Osteoblast (primary cell): Measurements from ENCODE around the gene SMARCA2. TPM values are rescaled to one million over a fixed set of nuclear protein-coding genes. Genes with fewer than 3 reads are reported as not detected.

Experiments used
- DNase-seq: peaks from one replicate; pipeline ENCODE4 v3.0.0; 2011; ENCODE audit warnings: low spot score, mixed read lengths; ENCODE audit not compliant: insufficient read length; ENCODE audit errors: missing footprints
- H2AFZ ChIP-seq: 2 replicates; pipeline ENCODE4 v1.6.0; 2011; ENCODE audit warnings: mild to moderate bottlenecking, low read length
- H3K27ac ChIP-seq: 2 replicates; pipeline ENCODE4 v1.5.1; 2011; ENCODE audit warnings: mild to moderate bottlenecking, low read depth, low read length, moderate library complexity
- H3K27me3 ChIP-seq: 2 replicates; pipeline ENCODE4 v1.6.0; 2012; ENCODE audit warnings: mild to moderate bottlenecking, control low read depth, inconsistent platforms, low read length, moderate library complexity; ENCODE audit not compliant: insufficient read depth
- H3K36me3 ChIP-seq: 2 replicates; pipeline ENCODE4 v1.5.1; 2011; ENCODE audit warnings: mild to moderate bottlenecking, low read length, control low read depth, moderate library complexity; ENCODE audit not compliant: insufficient read depth
- H3K4me1 ChIP-seq: 2 replicates; pipeline ENCODE4 v1.5.1; 2011; ENCODE audit warnings: mild to moderate bottlenecking, low read length, control low read depth, moderate library complexity; ENCODE audit not compliant: insufficient read depth
- H3K4me2 ChIP-seq: 2 replicates; pipeline ENCODE4 v1.6.0; 2011; ENCODE audit warnings: mild to moderate bottlenecking, low read length; ENCODE audit not compliant: insufficient read depth
- H3K4me3 ChIP-seq: fragments of 200-600 bp; sonication (generic); 3 replicates; pipeline ENCODE4 v1.5.1; 2012; ENCODE audit warnings: mild to moderate bottlenecking, low read length, inconsistent platforms; ENCODE audit not compliant: insufficient read depth
- H3K79me2 ChIP-seq: 2 replicates; pipeline ENCODE4 v1.6.0; 2012; ENCODE audit warnings: mild to moderate bottlenecking, low read length, control low read depth, inconsistent platforms; ENCODE audit not compliant: insufficient read depth
- H3K9me3 ChIP-seq: 2 replicates; pipeline ENCODE4 v1.5.1; 2011; ENCODE audit warnings: low read depth, low read length, control low read depth
- H4K20me1 ChIP-seq: 2 replicates; pipeline ENCODE4 v1.6.0; 2012; ENCODE audit warnings: mild to moderate bottlenecking, low read length, control low read depth; ENCODE audit not compliant: insufficient read depth
- total RNA-seq: library from RNA; depleted of rRNA; stranded (reverse); fragments of >200 nt; gene quantifications from 2 replicates; pipeline ENCODE4 v1.2.3, GENCODE V29; 2012
- TF ChIP-seq, protein P1 (sequence below): IDR thresholded peaks from 2 replicates; pipeline ENCODE4 v1.5.1; 2011; ENCODE audit warnings: mild to moderate bottlenecking, low read depth, low read length, moderate library complexity; ENCODE audit errors: extremely low read depth

Gene SMARCA2
- total RNA-seq, 1 donor: 101 TPM

DNA sequence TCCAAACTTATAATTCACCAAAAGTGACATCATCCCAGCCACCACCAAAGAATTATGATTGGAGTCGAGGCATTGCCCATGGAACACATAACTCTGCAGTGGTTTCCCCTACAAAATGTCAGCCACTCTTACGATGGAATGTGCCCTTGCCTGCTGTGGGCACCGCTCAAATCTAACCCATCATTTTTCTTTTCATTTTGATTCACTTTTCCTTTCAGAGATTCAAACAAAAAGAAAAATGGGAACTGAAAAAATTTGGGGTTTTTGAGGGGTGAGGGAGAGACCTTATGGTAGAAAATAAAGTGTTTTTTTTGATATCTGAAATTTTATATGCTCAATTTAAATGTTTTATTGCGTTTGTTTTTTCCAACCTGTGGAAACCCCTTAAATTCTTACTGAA, 28.1 kb downstream of the SMARCA2 start:
- no peak for DNase-seq
- H3K9me3 ChIP-seq: no peaks in the 10 kb centered on the region
- H3K4me2 ChIP-seq: no peak overlapping the region
- H3K4me1 ChIP-seq: no peaks in the 10 kb centered on the region
- no peaks in the 10 kb centered on the region for H3K27me3 ChIP-seq
- H3K27ac ChIP-seq: no peak overlapping the region
- no peak overlapping the region for H3K4me3 ChIP-seq
- no peak overlapping the region for H2AFZ ChIP-seq
- H4K20me1 ChIP-seq: peaks cover 3% of the 10 kb centered on the region
- TF ChIP-seq, protein P1, sequence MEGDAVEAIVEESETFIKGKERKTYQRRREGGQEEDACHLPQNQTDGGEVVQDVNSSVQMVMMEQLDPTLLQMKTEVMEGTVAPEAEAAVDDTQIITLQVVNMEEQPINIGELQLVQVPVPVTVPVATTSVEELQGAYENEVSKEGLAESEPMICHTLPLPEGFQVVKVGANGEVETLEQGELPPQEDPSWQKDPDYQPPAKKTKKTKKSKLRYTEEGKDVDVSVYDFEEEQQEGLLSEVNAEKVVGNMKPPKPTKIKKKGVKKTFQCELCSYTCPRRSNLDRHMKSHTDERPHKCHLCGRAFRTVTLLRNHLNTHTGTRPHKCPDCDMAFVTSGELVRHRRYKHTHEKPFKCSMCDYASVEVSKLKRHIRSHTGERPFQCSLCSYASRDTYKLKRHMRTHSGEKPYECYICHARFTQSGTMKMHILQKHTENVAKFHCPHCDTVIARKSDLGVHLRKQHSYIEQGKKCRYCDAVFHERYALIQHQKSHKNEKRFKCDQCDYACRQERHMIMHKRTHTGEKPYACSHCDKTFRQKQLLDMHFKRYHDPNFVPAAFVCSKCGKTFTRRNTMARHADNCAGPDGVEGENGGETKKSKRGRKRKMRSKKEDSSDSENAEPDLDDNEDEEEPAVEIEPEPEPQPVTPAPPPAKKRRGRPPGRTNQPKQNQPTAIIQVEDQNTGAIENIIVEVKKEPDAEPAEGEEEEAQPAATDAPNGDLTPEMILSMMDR: no peak
- H3K36me3 ChIP-seq: peaks cover 32% of the 10 kb centered on the region
- peaks cover under 1% of the 10 kb centered on the region for H3K79me2 ChIP-seq

DNA sequence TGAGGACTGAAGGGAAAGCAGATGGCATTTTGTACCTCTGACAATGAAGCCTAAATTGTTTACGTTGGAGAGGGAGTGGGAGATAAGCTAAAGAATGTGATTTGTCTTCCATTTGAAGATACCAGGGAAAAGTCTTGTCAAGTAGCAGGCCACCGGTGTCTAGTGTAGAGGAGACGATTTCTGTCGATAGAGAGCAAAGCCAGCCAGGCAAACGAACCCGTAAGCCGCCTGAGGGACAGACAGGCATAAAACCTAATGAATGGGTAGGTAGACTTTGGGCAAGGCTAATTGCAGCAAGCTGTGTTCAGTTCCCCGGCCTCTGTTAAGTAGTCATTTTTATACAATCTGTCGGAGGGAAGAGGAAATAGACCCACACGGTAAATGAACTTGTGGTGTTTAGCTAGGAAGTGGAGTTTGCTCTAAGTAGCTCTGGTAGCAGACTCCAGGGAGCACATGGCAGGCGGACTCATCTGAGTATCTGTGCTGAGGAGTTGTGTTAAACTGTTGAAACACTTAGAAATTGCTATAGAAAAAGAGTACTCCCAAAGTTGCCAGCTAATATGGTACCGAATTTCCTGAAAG, 28.8 kb downstream of the SMARCA2 start:
- Histone ChIP-seq H2AFZ (no peak overlapping the region), H3K4me2 (no peak overlapping the region), H4K20me1 (peaks cover 3% of the 10 kb centered on the region), H3K36me3 (peaks cover 32% of the 10 kb centered on the region), H3K4me3 (no peak overlapping the region), H3K4me1 (no peaks in the 10 kb centered on the region), H3K79me2 (no peaks in the 10 kb centered on the region), H3K9me3 (no peaks in the 10 kb centered on the region), H3K27ac (no peak overlapping the region), H3K27me3 (no peaks in the 10 kb centered on the region)
- TF ChIP-seq, protein P1: no peak
- no peak for DNase-seq

DNA sequence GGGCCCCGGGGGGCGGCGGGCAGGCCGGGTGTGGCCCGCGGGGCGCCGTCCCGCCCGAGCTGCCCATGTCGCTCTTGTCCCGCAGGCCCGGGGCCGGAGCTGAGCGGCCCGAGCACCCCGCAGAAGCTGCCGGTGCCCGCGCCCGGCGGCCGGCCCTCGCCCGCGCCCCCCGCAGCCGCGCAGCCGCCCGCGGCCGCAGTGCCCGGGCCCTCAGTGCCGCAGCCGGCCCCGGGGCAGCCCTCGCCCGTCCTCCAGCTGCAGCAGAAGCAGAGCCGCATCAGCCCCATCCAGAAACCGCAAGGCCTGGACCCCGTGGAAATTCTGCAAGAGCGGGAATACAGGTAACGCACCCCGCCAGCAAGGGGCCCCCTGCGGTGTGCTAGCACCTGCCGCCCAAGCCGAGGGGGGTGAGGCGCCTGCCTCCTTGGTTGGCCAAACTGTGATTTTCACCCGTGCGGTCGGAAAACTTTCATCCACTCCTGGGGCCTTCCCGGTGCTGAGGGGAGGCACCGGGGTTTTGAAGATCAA, 32.1 kb downstream of the SMARCA2 start:
- H3K27me3 ChIP-seq: no peaks in the 10 kb centered on the region
- no peak overlapping the region for H2AFZ ChIP-seq
- no peak for DNase-seq
- no peak overlapping the region for H3K27ac ChIP-seq
- H3K36me3 ChIP-seq: peaks cover 8% of the 10 kb centered on the region
- H3K4me2 ChIP-seq: no peak overlapping the region
- H3K4me3 ChIP-seq: no peak overlapping the region
- H3K79me2 ChIP-seq: peaks cover 3% of the 10 kb centered on the region
- H3K9me3 ChIP-seq: no peaks in the 10 kb centered on the region
- no peaks in the 10 kb centered on the region for H4K20me1 ChIP-seq
- no peaks in the 10 kb centered on the region for H3K4me1 ChIP-seq
- TF ChIP-seq, protein P1: no peak

DNA sequence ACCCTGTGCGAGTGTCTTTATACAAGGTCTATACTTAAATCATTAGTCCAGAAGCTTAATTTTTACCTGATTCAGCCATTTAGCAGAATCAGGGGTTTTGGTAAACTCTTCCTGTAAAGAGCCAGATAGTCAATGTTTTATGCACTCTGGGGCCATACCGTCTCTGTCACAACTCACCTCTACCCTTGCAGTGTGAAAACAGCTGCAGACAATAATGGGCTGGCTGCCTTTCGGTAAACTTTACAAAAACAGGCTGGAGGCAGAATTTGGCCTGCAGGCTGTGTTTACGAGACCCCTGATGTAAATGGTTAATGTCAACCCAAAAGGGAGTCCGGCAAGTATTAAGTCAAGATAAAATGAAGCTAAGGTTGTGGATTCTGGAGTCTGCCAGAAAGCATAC, 32.8 kb downstream of the SMARCA2 start:
- Histone ChIP-seq H3K79me2 (peaks cover 3% of the 10 kb centered on the region), H3K4me3 (no peak overlapping the region), H3K36me3 (peaks cover 2% of the 10 kb centered on the region), H2AFZ (no peak overlapping the region), H3K4me2 (no peak overlapping the region), H3K27me3 (no peaks in the 10 kb centered on the region), H3K4me1 (no peaks in the 10 kb centered on the region), H4K20me1 (no peaks in the 10 kb centered on the region), H3K9me3 (no peaks in the 10 kb centered on the region), H3K27ac (no peak overlapping the region)
- no peak for DNase-seq
- TF ChIP-seq, protein P1: no peak
